Fibroblast of the aortic adventitia (primary cell): ENCODE data around the gene CDCA7L. TPM values are rescaled to one million over a fixed set of nuclear protein-coding genes. Genes with fewer than 3 reads are reported as not detected.

Experiments
- DNase-seq: peaks from one replicate; pipeline ENCODE4 v3.0.0-alpha.2; 2010; ENCODE audit warnings: low read depth
- H3K4me3 ChIP-seq: 2 replicates; pipeline ENCODE4 v1.5.1; 2011; ENCODE audit warnings: low read depth, mild to moderate bottlenecking, control low read depth, low read length, moderate library complexity
- total RNA-seq: library from RNA; depleted of rRNA; stranded (reverse); fragments of >200 nt; gene quantifications from 2 replicates; pipeline ENCODE4 v1.2.3, GENCODE V29; 2012; ENCODE audit warnings: low replicate concordance
- TF ChIP-seq, protein P1 (sequence below): IDR thresholded peaks from 2 replicates; pipeline ENCODE4 v1.5.1; 2011; ENCODE audit warnings: mild to moderate bottlenecking, low read length, control low read depth, inconsistent platforms; ENCODE audit not compliant: insufficient read depth

The CDCA7L gene
- total RNA-seq, 1 donor = 39.1 TPM

DNA sequence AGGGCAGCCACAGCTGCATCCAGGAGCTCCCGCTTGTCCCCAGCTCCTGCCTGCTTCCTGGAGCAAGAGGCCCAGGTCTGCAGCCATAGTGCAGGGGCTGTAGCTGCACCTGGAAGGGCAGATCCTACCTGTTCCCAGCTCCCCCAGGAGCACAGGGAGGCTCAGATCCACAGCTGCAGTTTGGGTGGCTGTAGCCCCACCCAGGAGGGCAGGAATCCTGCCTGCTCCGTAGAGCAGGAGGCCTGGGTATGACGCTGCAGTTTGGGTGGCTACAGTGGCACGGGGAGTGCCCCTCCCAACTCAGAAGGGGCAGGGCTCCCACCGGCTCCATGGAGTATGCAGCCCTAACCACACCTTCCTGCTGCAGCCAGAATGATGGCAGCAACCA is 26.7 kb upstream of the CDCA7L start:
- H3K4me3 ChIP-seq = no peak overlapping the region
- TF ChIP-seq, protein P1, sequence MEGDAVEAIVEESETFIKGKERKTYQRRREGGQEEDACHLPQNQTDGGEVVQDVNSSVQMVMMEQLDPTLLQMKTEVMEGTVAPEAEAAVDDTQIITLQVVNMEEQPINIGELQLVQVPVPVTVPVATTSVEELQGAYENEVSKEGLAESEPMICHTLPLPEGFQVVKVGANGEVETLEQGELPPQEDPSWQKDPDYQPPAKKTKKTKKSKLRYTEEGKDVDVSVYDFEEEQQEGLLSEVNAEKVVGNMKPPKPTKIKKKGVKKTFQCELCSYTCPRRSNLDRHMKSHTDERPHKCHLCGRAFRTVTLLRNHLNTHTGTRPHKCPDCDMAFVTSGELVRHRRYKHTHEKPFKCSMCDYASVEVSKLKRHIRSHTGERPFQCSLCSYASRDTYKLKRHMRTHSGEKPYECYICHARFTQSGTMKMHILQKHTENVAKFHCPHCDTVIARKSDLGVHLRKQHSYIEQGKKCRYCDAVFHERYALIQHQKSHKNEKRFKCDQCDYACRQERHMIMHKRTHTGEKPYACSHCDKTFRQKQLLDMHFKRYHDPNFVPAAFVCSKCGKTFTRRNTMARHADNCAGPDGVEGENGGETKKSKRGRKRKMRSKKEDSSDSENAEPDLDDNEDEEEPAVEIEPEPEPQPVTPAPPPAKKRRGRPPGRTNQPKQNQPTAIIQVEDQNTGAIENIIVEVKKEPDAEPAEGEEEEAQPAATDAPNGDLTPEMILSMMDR = no peak

DNA sequence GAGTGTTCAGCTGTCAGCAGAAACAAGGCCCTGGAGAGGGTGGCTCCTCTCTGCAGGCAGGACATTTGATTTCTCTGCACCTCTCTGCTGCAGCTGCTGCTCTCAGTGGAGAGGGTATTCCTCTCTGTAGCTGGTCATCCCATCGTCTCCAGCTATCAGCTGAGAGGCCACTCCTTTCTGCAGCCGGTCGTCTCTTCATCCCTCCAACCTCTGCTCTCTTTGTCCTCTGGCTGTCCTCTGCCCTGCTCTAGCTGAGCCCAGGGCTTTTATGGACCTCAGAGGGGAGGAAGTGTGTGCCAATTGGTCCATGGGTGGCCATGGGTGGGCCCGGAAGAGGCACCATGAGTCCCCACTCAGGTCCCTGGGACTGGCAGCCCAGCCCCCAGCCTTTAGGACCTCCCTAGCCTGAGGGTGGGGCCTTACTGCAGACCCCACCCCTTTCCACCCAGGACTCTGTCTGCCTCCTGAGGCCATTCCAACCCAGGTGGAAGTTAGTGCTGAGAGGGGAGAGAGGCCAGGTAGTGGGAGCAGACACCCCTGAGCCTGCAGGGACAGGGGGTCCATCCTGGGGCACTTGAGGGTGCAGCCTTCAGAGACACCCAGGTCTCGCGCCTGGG is 26.2 kb upstream of the CDCA7L start:
- TF ChIP-seq, protein P1 = no peak
- no peak for DNase-seq
- no peak overlapping the region for H3K4me3 ChIP-seq

More for the DNA sequence above, 26.7 kb upstream of the CDCA7L start:
- no peak for DNase-seq

DNA sequence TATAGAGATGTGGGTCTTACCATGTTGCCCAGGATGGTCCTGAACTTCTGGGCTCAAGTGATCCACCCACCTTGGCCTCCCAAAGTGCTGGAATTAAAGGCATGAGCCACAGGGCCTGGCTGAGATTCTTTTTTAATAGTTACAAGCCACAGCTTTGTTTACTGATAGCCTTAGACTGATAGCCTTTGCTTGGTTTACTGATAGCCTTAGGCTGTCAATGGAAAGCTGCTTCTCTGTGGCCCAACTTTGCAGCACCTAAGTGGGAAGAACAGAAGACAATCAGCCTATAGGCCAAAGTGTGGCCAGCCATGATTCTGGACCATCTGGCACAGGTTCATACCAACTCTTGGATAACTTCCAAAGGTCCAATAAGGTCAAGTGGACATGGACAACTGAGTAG is 24.1 kb upstream of the CDCA7L start:
- no peak for DNase-seq
- TF ChIP-seq, protein P1 = no peak
- H3K4me3 ChIP-seq = no peak overlapping the region

DNA sequence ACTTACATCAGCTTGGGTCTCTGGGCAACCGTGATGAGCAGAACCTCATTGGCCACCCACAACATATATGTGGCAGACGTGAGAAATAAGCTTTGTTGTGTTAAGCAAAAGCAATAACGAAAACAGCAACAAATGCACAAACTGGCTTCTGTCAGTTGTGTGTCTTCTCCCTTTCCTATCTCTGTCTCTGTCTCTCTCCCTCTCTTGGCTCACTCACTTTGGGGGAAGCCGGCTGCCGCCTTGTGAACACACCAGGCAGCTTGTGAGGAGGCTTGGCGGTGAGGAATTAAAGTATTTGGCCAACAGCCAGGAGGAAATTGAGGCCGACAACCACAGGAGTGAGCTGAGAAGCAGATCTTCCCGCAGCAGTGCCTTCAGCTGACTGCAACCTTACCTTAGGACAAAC is 21.9 kb upstream of the CDCA7L start:
- TF ChIP-seq, protein P1 = no peak
- H3K4me3 ChIP-seq = no peak overlapping the region
- DNase-seq = no peak

DNA sequence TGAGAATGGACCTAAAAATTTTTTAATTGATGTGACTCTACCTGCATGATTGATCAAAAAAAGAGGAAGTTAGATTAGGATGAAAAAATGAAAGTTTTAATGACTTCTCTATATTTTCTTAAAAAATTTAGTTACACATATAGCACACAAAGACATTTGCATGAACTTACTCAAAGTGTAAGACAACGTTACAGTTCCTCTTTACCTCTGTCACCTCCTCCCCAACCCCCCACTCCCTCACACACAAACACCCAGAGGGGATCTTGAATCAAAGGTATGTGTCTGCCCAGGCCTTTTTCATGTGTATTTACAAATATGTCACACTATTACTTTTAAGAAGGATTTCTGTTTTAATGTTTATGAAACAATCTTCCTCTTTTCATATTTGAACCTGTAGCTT is 20.6 kb upstream of the CDCA7L start:
- H3K4me3 ChIP-seq = no peak overlapping the region
- TF ChIP-seq, protein P1 = no peak
- no peak for DNase-seq

DNA sequence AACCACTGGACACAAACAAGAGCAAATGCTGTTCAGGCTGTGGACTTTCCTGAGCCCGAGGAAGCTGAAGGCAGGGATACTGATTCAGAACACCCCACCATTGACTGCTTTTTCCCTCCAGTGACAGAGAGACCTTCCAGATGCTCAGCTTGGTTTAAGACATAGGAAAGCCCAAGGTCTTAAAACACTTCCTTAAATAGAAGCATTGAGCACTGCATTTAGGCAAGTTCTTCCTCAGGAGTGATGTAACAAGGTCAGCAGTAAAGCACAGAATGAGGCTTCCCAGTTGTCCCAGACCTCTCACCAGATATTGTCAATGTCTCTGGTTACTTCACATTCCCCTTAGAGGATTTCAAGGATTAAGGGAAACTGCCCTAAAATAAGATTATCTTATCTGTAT is 19.6 kb upstream of the CDCA7L start:
- TF ChIP-seq, protein P1 = no peak
- DNase-seq = peak; percentile 6
- no peak overlapping the region for H3K4me3 ChIP-seq

DNA sequence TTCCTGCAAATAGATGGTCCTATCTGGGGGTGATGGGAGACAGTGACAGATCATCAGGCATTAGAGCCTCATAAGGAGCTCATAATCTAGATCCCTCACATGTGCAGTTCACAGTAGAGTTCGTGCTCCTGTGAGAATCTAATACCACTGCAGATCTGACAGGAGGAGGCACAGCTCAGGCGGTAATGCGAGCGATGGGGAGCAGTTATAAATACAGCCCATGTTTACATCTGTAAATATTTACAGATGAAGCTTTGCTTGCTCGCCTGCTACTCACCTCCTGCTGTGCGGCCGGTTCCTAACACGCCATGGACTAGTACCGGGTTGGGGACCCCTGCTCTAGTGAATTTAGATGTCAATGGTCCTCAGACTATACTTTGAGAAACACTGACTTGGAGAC is 17.0 kb upstream of the CDCA7L start:
- TF ChIP-seq, protein P1 = no peak
- DNase-seq = no peak
- H3K4me3 ChIP-seq = no peak overlapping the region
